SK-N-SH treated with all-trans-retinoic acid at 6 μM for 48 hours (cell line): ENCODE measurements around the gene KCP.

Experiments
- BACH2 ChIP-seq: fragments of 250-450 bp; sonication (Bioruptor Pico); IDR thresholded peaks from 2 replicates; pipeline ENCODE4 v1.9.0; 2021; ENCODE audit warnings: mild to moderate bottlenecking, borderline replicate concordance
- PPARA ChIP-seq: fragments of 250-450 bp; sonication (Bioruptor Pico); IDR thresholded peaks from 2 replicates; pipeline ENCODE4 v1.5.0; 2020; ENCODE audit warnings: mild to moderate bottlenecking, borderline replicate concordance
- RARB ChIP-seq: fragments of 250-450 bp; sonication (Bioruptor Pico); IDR thresholded peaks from 2 replicates; pipeline ENCODE4 v1.8.0; 2021; ENCODE audit warnings: mild to moderate bottlenecking, moderate library complexity
- TOX ChIP-seq: fragments of 250-450 bp; sonication (Bioruptor Pico); IDR thresholded peaks from 2 replicates; pipeline ENCODE4 v1.8.0; 2021; ENCODE audit warnings: mild to moderate bottlenecking, moderate library complexity, borderline replicate concordance
- ZC3H10 ChIP-seq: fragments of 250-450 bp; sonication (Bioruptor Pico); IDR thresholded peaks from 2 replicates; pipeline ENCODE4 v1.5.1; 2021; ENCODE audit warnings: mild to moderate bottlenecking, moderate library complexity
- ZFP3 ChIP-seq: fragments of 250-450 bp; sonication (Bioruptor Pico); IDR thresholded peaks from 2 replicates; pipeline ENCODE4 v1.5.0; 2020; ENCODE audit warnings: mild to moderate bottlenecking, moderate library complexity
- ZNF565 ChIP-seq: fragments of 450-650 bp; formaldehyde crosslinking; conservative IDR thresholded peaks from 2 replicates; pipeline ENCODE4 v1.5.0; 2020; ENCODE audit warnings: low read depth, mild to moderate bottlenecking, moderate library complexity
- ZNF70 ChIP-seq: fragments of 450-650 bp; formaldehyde crosslinking; IDR thresholded peaks from 2 replicates; pipeline ENCODE4 v1.5.0; 2020; ENCODE audit warnings: mild to moderate bottlenecking, moderate library complexity
- ZNF8 ChIP-seq: fragments of 450-650 bp; formaldehyde crosslinking; IDR thresholded peaks from 2 replicates; pipeline ENCODE4 v1.5.0; 2020; ENCODE audit warnings: mild to moderate bottlenecking, moderate library complexity
- TF ChIP-seq, protein P1 (sequence below): fragments of 250-450 bp; sonication (Bioruptor Pico); IDR thresholded peaks from 2 replicates; pipeline ENCODE4 v1.5.1; 2020; ENCODE audit warnings: low read depth, mild to moderate bottlenecking, moderate library complexity
- TF ChIP-seq, protein P2 (sequence below): fragments of 250-450 bp; sonication (Bioruptor Pico); IDR thresholded peaks from 2 replicates; pipeline ENCODE4 v1.8.0; 2021; ENCODE audit warnings: low read depth, mild to moderate bottlenecking, moderate library complexity, borderline replicate concordance
- TF ChIP-seq, protein P3 (sequence below): fragments of 250-450 bp; sonication (Bioruptor Pico); IDR thresholded peaks from 2 replicates; pipeline ENCODE4 v1.5.1; 2021; ENCODE audit warnings: mild to moderate bottlenecking, moderate library complexity
- TF ChIP-seq, protein P4 (sequence below): fragments of 250-450 bp; sonication (Bioruptor Pico); IDR thresholded peaks from 2 replicates; pipeline ENCODE4 v1.8.0; 2020; ENCODE audit warnings: mild to moderate bottlenecking, moderate library complexity, borderline replicate concordance

DNA sequence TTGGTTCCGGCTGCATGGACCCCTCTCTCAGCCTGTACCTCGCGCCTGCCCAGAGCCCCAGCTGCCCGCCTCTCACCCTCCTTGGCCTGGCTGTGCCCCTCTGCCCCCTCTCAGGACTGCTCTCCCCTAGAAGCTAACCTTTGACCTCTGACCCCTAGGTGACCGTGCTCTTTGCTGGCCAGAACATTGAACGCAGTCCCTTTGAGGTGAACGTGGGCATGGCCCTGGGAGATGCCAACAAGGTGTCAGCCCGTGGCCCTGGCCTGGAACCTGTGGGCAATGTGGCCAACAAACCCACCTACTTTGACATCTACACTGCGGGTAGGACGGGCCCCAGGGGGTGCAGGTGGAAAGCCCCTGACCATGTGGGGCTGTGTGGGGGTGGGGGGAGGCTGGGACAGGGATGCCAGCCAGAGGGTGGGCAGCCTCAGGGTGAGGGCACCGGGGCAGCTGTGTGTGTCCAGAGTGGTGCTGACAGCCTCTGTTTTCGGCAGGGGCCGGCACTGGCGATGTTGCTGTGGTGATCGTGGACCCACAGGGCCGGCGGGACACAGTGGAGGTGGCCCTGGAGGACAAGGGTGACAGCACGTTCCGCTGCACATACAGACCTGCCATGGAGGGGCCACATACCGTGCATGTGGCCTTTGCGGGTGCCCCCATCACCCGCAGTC lies 72.3 kb downstream of the KCP start:
- TF ChIP-seq, protein P1, sequence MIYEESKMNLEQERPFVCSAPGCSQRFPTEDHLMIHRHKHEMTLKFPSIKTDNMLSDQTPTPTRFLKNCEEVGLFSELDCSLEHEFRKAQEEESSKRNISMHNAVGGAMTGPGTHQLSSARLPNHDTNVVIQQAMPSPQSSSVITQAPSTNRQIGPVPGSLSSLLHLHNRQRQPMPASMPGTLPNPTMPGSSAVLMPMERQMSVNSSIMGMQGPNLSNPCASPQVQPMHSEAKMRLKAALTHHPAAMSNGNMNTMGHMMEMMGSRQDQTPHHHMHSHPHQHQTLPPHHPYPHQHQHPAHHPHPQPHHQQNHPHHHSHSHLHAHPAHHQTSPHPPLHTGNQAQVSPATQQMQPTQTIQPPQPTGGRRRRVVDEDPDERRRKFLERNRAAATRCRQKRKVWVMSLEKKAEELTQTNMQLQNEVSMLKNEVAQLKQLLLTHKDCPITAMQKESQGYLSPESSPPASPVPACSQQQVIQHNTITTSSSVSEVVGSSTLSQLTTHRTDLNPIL, result no peak
- TF ChIP-seq, protein P2, sequence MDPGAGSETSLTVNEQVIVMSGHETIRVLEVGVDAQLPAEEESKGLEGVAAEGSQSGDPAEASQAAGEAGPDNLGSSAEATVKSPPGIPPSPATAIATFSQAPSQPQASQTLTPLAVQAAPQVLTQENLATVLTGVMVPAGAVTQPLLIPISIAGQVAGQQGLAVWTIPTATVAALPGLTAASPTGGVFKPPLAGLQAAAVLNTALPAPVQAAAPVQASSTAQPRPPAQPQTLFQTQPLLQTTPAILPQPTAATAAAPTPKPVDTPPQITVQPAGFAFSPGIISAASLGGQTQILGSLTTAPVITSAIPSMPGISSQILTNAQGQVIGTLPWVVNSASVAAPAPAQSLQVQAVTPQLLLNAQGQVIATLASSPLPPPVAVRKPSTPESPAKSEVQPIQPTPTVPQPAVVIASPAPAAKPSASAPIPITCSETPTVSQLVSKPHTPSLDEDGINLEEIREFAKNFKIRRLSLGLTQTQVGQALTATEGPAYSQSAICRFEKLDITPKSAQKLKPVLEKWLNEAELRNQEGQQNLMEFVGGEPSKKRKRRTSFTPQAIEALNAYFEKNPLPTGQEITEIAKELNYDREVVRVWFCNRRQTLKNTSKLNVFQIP (CRISPR knock-in tag), result no peak
- TF ChIP-seq ZNF565 (CRISPR knock-in tag) (no peak), ZNF70 (no peak), ZFP3 (CRISPR knock-in tag) (no peak), BACH2 (CRISPR knock-in tag) (no peak), ZC3H10 (CRISPR knock-in tag) (no peak), RARB (CRISPR knock-in tag) (no peak), PPARA (CRISPR knock-in tag) (no peak), ZNF8 (CRISPR knock-in tag) (no peak), TOX (CRISPR knock-in tag) (no peak)
- TF ChIP-seq, protein P3, sequence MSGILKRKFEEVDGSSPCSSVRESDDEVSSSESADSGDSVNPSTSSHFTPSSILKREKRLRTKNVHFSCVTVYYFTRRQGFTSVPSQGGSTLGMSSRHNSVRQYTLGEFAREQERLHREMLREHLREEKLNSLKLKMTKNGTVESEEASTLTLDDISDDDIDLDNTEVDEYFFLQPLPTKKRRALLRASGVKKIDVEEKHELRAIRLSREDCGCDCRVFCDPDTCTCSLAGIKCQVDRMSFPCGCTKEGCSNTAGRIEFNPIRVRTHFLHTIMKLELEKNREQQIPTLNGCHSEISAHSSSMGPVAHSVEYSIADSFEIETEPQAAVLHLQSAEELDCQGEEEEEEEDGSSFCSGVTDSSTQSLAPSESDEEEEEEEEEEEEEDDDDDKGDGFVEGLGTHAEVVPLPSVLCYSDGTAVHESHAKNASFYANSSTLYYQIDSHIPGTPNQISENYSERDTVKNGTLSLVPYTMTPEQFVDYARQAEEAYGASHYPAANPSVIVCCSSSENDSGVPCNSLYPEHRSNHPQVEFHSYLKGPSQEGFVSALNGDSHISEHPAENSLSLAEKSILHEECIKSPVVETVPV (CRISPR knock-in tag), result no peak
- TF ChIP-seq, protein P4, sequence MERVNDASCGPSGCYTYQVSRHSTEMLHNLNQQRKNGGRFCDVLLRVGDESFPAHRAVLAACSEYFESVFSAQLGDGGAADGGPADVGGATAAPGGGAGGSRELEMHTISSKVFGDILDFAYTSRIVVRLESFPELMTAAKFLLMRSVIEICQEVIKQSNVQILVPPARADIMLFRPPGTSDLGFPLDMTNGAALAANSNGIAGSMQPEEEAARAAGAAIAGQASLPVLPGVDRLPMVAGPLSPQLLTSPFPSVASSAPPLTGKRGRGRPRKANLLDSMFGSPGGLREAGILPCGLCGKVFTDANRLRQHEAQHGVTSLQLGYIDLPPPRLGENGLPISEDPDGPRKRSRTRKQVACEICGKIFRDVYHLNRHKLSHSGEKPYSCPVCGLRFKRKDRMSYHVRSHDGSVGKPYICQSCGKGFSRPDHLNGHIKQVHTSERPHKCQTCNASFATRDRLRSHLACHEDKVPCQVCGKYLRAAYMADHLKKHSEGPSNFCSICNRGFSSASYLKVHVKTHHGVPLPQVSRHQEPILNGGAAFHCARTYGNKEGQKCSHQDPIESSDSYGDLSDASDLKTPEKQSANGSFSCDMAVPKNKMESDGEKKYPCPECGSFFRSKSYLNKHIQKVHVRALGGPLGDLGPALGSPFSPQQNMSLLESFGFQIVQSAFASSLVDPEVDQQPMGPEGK (CRISPR knock-in tag), result no peak
